Lower lobe of right lung (tissue), 2 donors: ENCODE measurements around the gene SAG. TPM values are rescaled to one million over a fixed set of nuclear protein-coding genes. Genes with fewer than 3 reads are reported as not detected.
A peak's percentile ranks its signal among the peaks of the same experiment; 100 is the strongest.

Experiments
- ATAC-seq, 2 donors: fragments of 200-7000 bp; cut with Tn5 transposase; one replicate each; pipeline ENCODE4 v1.9.1; 2020 to 2022; ENCODE audit warnings: mild to moderate bottlenecking in 2 of 2, moderate library complexity in 2 of 2
- DNase-seq: peaks from one replicate; pipeline ENCODE4 v3.0.0-alpha.2; 2020
- H3K27ac ChIP-seq: fragments of 200-600 bp; one replicate; pipeline ENCODE4 v1.8.0; 2022
- H3K27me3 ChIP-seq: fragments of 200-600 bp; one replicate; pipeline ENCODE4 v1.8.0; 2022; ENCODE audit warnings: low read depth
- H3K36me3 ChIP-seq: fragments of 200-600 bp; one replicate; pipeline ENCODE4 v1.8.0; 2022; ENCODE audit warnings: mild to moderate bottlenecking
- H3K4me1 ChIP-seq: fragments of 200-600 bp; one replicate; pipeline ENCODE4 v1.8.0; 2022
- H3K4me3 ChIP-seq: fragments of 200-600 bp; one replicate; pipeline ENCODE4 v1.8.0; 2022; ENCODE audit warnings: mild to moderate bottlenecking
- H3K9me3 ChIP-seq: fragments of 200-600 bp; one replicate; pipeline ENCODE4 v1.8.0; 2022
- intact Hi-C: fragments of 100-400 bp; cut with DNase I; formaldehyde crosslinking; loops from one replicate; pipeline ENCODE4 v1.11.0; 2022
- total RNA-seq: library from RNA; stranded (reverse); fragmentation: NEBNext Ultra II Directional; extraction: Animal tissue kit (Norgen Biotek cat#: 25700); gene quantifications from one replicate; pipeline ENCODE4 v1.2.1, GENCODE V29; 2021
- TF ChIP-seq, protein P1 (sequence below): fragments of 200-600 bp; IDR thresholded peaks from one replicate; pipeline ENCODE4 v1.8.0; 2022; ENCODE audit warnings: antibody characterized with exemption, mild to moderate bottlenecking
- donor health status: DM: no; HTN: yes; CAD: no; lungs with severe emphysema.

The SAG gene
- total RNA-seq, 1 donor from 2014 or later: not detected

- peak; percentile 79 to 87 for ATAC-seq
- Histone ChIP-seq H3K27ac (peak overlapping the region; percentile 20), H3K36me3 (peaks cover 100% of the 10 kb centered on the region), H3K4me1 (no peaks in the 10 kb centered on the region), H3K4me3 (no peak overlapping the region), H3K27me3 (no peaks in the 10 kb centered on the region), H3K9me3 (no peaks in the 10 kb centered on the region)
- DNase-seq: no peak
- intact Hi-C loops: no loop called here
- TF ChIP-seq, protein P1, sequence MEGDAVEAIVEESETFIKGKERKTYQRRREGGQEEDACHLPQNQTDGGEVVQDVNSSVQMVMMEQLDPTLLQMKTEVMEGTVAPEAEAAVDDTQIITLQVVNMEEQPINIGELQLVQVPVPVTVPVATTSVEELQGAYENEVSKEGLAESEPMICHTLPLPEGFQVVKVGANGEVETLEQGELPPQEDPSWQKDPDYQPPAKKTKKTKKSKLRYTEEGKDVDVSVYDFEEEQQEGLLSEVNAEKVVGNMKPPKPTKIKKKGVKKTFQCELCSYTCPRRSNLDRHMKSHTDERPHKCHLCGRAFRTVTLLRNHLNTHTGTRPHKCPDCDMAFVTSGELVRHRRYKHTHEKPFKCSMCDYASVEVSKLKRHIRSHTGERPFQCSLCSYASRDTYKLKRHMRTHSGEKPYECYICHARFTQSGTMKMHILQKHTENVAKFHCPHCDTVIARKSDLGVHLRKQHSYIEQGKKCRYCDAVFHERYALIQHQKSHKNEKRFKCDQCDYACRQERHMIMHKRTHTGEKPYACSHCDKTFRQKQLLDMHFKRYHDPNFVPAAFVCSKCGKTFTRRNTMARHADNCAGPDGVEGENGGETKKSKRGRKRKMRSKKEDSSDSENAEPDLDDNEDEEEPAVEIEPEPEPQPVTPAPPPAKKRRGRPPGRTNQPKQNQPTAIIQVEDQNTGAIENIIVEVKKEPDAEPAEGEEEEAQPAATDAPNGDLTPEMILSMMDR: no peak
Observed at GRCh38 chr2:233267516-233268245, 39.9 kb upstream of the SAG start.

DNA sequence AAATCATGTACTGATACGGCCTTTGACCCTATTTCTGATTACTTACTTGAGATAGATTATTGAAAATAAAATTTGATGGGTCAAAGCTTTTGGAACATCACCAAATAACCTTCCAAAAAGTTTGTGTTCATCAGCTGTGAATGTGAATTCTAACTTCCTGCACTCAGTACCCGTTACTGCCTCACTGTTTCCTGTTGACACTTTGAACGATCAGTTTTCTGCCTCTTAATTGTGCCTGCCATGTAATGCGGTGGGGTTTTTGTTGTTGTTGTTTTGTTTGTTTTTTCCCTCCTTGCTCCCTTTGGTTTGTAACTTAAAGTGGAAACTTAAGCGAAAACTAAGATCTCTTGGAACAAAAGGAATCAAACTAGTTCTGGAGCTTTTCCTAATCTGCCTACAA, 37.2 kb upstream of the SAG start:
- Histone ChIP-seq H3K9me3 (no peaks in the 10 kb centered on the region), H3K4me1 (no peaks in the 10 kb centered on the region), H3K4me3 (no peak overlapping the region), H3K36me3 (peaks cover 100% of the 10 kb centered on the region), H3K27ac (peak overlapping the region; percentile 15), H3K27me3 (no peaks in the 10 kb centered on the region)
- no peak for DNase-seq
- TF ChIP-seq, protein P1: no peak
- ATAC-seq: no peak
- intact Hi-C loops: no loop called here

DNA sequence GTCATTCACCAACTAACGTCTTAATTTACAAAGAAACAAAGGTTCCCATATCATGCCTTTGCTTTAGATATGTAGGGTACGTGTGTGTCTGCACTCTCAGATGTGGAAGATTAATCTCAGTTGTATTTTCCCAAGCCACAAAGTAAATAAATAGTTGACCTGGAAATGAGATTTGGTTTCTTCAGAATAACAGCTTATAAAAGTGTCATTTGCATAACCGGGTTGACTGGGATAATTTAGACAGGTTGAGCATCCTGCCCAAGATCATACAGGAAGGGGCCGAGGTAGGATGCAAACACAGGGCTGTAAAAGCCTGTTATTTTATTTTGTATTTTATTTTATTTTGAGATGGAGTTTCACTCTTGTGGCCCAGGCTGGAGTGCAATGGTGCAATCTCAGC, 36.7 kb upstream of the SAG start:
- intact Hi-C loops: no loop called here
- Histone ChIP-seq H3K36me3 (peaks cover 100% of the 10 kb centered on the region), H3K9me3 (no peaks in the 10 kb centered on the region), H3K4me1 (no peaks in the 10 kb centered on the region), H3K4me3 (no peak overlapping the region), H3K27me3 (no peaks in the 10 kb centered on the region), H3K27ac (peak overlapping the region; percentile 15)
- DNase-seq (no peak), ATAC-seq (no peak)
- TF ChIP-seq, protein P1: no peak

DNA sequence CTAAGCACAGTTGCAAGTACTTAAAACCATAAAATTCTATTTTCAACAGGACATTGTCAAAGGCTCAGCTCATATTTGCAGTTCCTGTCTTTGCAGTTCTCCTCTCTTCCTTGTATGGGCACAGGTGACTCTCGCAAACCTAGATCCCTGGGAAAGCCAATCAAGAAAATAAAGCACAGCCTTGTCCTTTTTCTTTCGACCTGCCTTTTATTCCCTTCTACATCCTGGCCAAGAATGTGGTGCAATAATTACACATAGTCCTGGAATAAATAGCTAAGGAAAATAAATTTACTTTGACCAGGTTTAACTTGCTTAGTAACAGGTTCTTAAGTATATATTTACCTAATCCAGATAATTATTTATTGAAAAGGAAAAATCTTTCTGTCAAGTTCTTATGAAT, 35.9 kb upstream of the SAG start:
- no peaks in the 10 kb centered on the region for H3K27me3 ChIP-seq
- H3K4me3 ChIP-seq: no peak overlapping the region
- DNase-seq (no peak), ATAC-seq (peak in 1 of 2 donors; percentile 31)
- intact Hi-C loops: no loop called here
- TF ChIP-seq, protein P1: no peak
- H3K27ac ChIP-seq: peak overlapping the region; percentile 15
- no peaks in the 10 kb centered on the region for H3K4me1 ChIP-seq
- H3K36me3 ChIP-seq: peaks cover 100% of the 10 kb centered on the region
- no peaks in the 10 kb centered on the region for H3K9me3 ChIP-seq

GRCh38 chr2:233273120-233273519, 34.5 kb upstream of the SAG start:
- no peak overlapping the region for H3K27ac ChIP-seq
- H3K9me3 ChIP-seq: no peaks in the 10 kb centered on the region
- intact Hi-C loops: no loop called here
- peaks cover 100% of the 10 kb centered on the region for H3K36me3 ChIP-seq
- ATAC-seq (no peak), DNase-seq (no peak)
- H3K27me3 ChIP-seq: no peaks in the 10 kb centered on the region
- H3K4me1 ChIP-seq: no peaks in the 10 kb centered on the region
- TF ChIP-seq, protein P1: no peak
- no peak overlapping the region for H3K4me3 ChIP-seq
